Measurements from ENCODE around the gene PSMB10.

The PSMB10 gene

DNA sequence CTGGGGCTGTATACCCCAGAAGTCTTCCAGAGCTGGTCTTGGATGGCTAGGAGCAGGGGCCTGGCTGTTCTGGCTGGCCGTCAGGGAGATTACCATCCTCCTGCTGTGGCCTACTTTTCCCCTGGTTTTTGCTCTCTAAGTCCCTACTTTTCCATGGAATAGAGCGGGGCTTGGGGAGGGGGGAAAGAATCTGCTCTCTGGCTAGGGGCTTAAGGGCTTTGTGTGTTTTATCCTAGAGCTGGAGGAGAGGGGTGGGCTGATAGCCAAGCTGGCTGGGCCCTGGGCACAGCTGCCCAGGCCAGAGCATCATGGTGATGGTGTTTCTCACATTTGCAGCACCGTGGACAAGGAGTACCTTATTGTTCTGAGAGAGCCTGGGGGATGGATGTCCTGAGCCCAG lies 48.3 kb downstream of the PSMB10 start:
- H3K36me3 Mint-ChIP-seq (ENCODE audit: low read depth) = peaks cover 7% of the 10 kb centered on the region
- H3K27ac Mint-ChIP-seq = no peak overlapping the region
- H3K4me3 Mint-ChIP-seq = no peak overlapping the region
- TF ChIP-seq CTCF (IDR thresholded peaks at IDR 0.05; ENCODE audit: unreplicated experiment in 3 of 3) = no peak
- H3K27me3 Mint-ChIP-seq (ENCODE audit: low read depth) = no peaks in the 10 kb centered on the region
- H3K9me3 Mint-ChIP-seq = no peaks in the 10 kb centered on the region
- peaks cover 18% of the 10 kb centered on the region for H3K4me1 Mint-ChIP-seq

DNA sequence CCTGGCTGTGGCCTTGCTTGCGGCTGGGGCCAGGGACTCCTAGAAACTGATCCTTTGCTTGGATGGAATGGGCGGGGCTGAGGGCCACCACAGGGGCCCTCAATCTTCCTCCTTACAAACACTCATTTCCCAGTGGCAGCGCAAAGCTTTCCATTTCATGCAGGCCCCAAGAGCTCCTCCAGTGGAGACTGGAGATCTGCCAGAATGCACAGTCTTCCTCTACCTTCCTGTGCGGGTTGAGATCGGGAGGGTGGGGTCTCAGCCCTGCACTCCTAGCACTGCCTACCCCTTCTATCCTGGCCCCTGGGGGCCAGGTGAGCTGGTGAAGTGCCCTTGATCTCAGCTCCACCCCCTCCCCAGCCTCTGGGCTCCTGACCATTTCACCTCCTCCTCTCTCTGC lies 50.3 kb downstream of the PSMB10 start:
- Mint-ChIP-seq H3K27ac (no peak overlapping the region), H3K4me1 (peaks cover 27% of the 10 kb centered on the region), H3K27me3 (ENCODE audit: low read depth) (no peaks in the 10 kb centered on the region)

GRCh38 chr16:67885976-67886375 lies 50.7 kb downstream of the PSMB10 start:
- Mint-ChIP-seq H3K36me3 (ENCODE audit: low read depth) (peaks cover 17% of the 10 kb centered on the region), H3K9me3 (no peaks in the 10 kb centered on the region), H3K4me1 (peaks cover 30% of the 10 kb centered on the region), H3K4me3 (no peak overlapping the region), H3K27ac (no peak overlapping the region), H3K27me3 (ENCODE audit: low read depth) (no peaks in the 10 kb centered on the region)
- no peak for TF ChIP-seq CTCF (IDR thresholded peaks at IDR 0.05; ENCODE audit: unreplicated experiment in 3 of 3)

More for the DNA sequence above, 50.3 kb downstream of the PSMB10 start:
- Mint-ChIP-seq H3K36me3 (ENCODE audit: low read depth) (peaks cover 17% of the 10 kb centered on the region), H3K9me3 (no peaks in the 10 kb centered on the region), H3K4me3 (no peak overlapping the region)
- no peak for TF ChIP-seq CTCF (IDR thresholded peaks at IDR 0.05; ENCODE audit: unreplicated experiment in 3 of 3)

GRCh38 chr16:67885545-67885944 lies 51.1 kb downstream of the PSMB10 start:
- H3K9me3 Mint-ChIP-seq = no peaks in the 10 kb centered on the region
- peaks cover 17% of the 10 kb centered on the region for H3K36me3 Mint-ChIP-seq (ENCODE audit: low read depth)
- peaks cover 30% of the 10 kb centered on the region for H3K4me1 Mint-ChIP-seq
- no peak overlapping the region for H3K4me3 Mint-ChIP-seq
- H3K27me3 Mint-ChIP-seq (ENCODE audit: low read depth) = no peaks in the 10 kb centered on the region
- no peak for TF ChIP-seq CTCF (IDR thresholded peaks at IDR 0.05; ENCODE audit: unreplicated experiment in 3 of 3)
- no peak overlapping the region for H3K27ac Mint-ChIP-seq

- Mint-ChIP-seq H3K27me3 (ENCODE audit: low read depth) (no peaks in the 10 kb centered on the region), H3K9me3 (no peaks in the 10 kb centered on the region), H3K4me1 (peaks cover 30% of the 10 kb centered on the region), H3K4me3 (no peak within 1 kb of the TSS), H3K27ac (no peak within 1 kb of the TSS), H3K36me3 (ENCODE audit: low read depth) (peaks cover 23% of the 10 kb centered on the region)
- TF ChIP-seq CTCF (IDR thresholded peaks at IDR 0.05; ENCODE audit: unreplicated experiment in 3 of 3) = no peak
Observed at GRCh38 chr16:67884684-67885083, 52.0 kb downstream of the PSMB10 start, which contains the start of gene NRN1L. Gene NRN1L, plus strand, starts transcription at chr16:67884885. Its CDS starts 19 bp downstream, at chr16:67884904.

All from nephron (organoid).